Subcutaneous abdominal adipose tissue (tissue), 5 donors: ENCODE data around the gene FBXL4.

Experiments
- H3K27ac ChIP-seq: one replicate; pipeline ENCODE4 v1.7.0; 2013; ENCODE audit warnings: low read depth, mild to moderate bottlenecking, inconsistent platforms, low read length, moderate library complexity
- H3K27me3 ChIP-seq, 5 donors: one replicate each; pipeline ENCODE4 v1.7.0; 2013; ENCODE audit warnings: low read length in 5 of 5, inconsistent platforms in 1 of 5; ENCODE audit not compliant: control insufficient read depth in 5 of 5, insufficient read depth in 4 of 5
- H3K36me3 ChIP-seq, 5 donors: one replicate each; pipeline ENCODE4 v1.7.0; 2013; ENCODE audit warnings: low read length in 5 of 5; ENCODE audit not compliant: control insufficient read depth in 5 of 5, insufficient read depth in 5 of 5
- H3K4me1 ChIP-seq, 5 donors: one replicate each; pipeline ENCODE4 v1.7.0; 2013; ENCODE audit warnings: low read length in 5 of 5, mild to moderate bottlenecking in 3 of 5, moderate library complexity in 1 of 5; ENCODE audit not compliant: control insufficient read depth in 5 of 5, insufficient read depth in 5 of 5
- H3K4me3 ChIP-seq, 5 donors: one replicate each; pipeline ENCODE4 v1.7.0; 2013; ENCODE audit warnings: low read length in 5 of 5, low read depth in 1 of 5
- H3K9ac ChIP-seq, 5 donors: one replicate each; pipeline ENCODE4 v1.7.0; 2013; ENCODE audit warnings: low read length in 5 of 5, mild to moderate bottlenecking in 4 of 5, moderate library complexity in 3 of 5
- H3K9me3 ChIP-seq, 5 donors: one replicate each; pipeline ENCODE4 v1.7.0; 2013; ENCODE audit warnings: low read length in 5 of 5; ENCODE audit not compliant: control insufficient read depth in 5 of 5
- donor health status: healthy.
- donor health status: healthy.
- donor health status: healthy.
- donor health status: healthy.
- donor health status: healthy.

The FBXL4 gene

DNA sequence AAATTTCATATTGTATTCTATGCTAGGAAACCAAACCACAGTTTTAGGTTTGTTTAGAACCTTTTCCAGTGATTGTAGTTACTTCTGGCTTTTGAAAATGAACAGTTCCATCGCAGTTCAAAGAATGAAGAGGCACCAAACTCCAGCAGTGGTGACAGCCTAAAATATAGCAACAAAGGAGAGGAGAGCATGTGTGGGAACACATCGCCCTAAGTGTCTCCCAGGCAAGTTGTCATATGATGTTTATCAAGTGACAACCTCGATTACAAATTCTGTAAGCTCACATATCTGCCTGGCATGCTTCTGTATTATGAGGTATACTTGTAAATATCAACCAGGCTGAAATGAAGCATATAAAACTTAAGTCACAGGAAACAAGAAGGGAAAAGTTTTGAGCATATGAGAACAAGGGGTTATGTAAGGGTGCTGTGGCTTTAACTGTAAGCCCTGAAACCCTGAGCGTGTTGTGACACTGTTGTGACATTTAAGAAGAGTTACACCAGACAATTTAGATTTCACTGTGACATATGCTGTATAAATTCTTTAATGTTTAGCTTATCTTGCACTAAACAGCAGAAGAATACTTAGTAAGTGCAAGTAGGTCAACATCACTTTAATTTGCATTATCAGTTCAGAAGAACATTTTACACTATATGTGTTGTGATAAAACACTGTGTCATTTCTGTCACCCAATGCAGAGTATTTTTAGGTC is 29.1 kb upstream of the FBXL4 start:
- no peak overlapping the region for H3K27ac ChIP-seq

DNA sequence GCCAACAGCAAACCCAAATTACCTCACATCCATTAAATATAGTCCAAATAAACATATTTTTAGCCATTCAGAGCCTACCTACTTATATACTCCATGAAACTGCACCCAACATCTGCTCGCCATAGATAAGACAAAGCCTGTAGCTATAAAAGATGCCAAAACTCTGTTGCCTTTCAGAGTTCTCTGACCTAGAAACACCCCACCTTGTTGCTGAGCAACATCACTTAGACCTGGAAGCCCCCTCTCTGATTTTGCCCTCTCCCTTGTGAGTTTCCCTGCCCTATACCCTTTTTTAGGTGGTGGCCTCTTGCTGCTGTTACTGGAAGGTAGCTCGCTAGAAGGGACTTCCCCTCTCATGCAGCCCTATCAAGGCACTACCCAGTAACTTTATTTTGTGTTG is 27.7 kb upstream of the FBXL4 start:
- Histone ChIP-seq H3K4me1 (peaks cover 0 to 10% (median 6%) of the 10 kb centered on the region in 5 donors), H3K27me3 (no peaks in the 10 kb centered on the region), H3K9ac (no peak overlapping the region), H3K9me3 (no peaks in the 10 kb centered on the region), H3K36me3 (no peaks in the 10 kb centered on the region), H3K4me3 (no peak overlapping the region), H3K27ac (no peak overlapping the region)

More for the DNA sequence above, 29.1 kb upstream of the FBXL4 start:
- no peak overlapping the region for H3K4me3 ChIP-seq
- H3K36me3 ChIP-seq, result no peaks in the 10 kb centered on the region
- no peaks in the 10 kb centered on the region for H3K9me3 ChIP-seq
- H3K27me3 ChIP-seq, result no peaks in the 10 kb centered on the region
- H3K4me1 ChIP-seq, result peaks cover 0 to 10% (median 6%) of the 10 kb centered on the region in 5 donors
- no peak overlapping the region for H3K9ac ChIP-seq

DNA sequence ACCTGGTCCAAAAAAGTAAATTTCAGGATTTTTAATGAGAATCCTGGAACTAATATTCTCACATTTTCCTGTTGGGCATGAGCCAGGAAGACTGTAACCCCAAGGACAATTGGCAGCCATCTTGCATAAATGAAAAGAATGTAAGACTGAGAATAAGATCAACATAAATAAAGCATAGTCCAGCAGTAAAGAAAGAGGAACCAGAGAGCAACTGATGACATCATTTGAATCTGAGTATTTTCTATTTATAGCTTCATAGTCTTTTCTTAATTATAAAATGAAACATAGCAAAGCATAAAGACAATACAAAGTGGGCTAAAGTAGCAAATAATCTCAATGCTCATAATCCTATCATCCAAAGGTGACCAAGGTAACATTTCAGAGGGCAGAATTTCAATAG is 26.6 kb upstream of the FBXL4 start:
- Histone ChIP-seq H3K27me3 (no peaks in the 10 kb centered on the region), H3K27ac (no peak overlapping the region), H3K36me3 (no peaks in the 10 kb centered on the region), H3K9me3 (no peaks in the 10 kb centered on the region), H3K4me3 (no peak overlapping the region), H3K4me1 (peaks cover 0 to 5% (median 3%) of the 10 kb centered on the region in 5 donors), H3K9ac (no peak overlapping the region)

DNA sequence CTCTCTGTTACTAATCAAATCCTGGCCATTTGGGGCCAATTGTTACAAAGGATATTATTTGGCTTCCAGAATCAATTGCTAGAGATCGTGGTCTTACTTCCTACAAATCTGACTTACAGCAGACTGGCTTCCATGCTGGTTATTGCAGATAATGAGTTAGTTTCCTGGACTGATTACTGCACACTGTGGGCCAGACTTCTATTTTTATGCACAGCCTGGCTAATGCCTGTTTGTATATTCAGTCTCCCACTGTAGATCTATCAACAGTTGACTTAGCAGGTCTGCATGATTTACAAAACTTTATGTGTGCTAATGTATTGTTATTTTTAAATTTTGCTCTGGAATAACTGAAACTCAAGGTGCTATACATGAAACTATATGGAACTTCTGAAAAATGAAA is 25.8 kb upstream of the FBXL4 start:
- Histone ChIP-seq H3K9me3 (peaks cover 0 to 2% (median 0%) of the 10 kb centered on the region in 5 donors), H3K9ac (no peak overlapping the region), H3K4me1 (no peaks in the 10 kb centered on the region), H3K27me3 (no peaks in the 10 kb centered on the region), H3K4me3 (no peak overlapping the region), H3K27ac (no peak overlapping the region), H3K36me3 (no peaks in the 10 kb centered on the region)

DNA sequence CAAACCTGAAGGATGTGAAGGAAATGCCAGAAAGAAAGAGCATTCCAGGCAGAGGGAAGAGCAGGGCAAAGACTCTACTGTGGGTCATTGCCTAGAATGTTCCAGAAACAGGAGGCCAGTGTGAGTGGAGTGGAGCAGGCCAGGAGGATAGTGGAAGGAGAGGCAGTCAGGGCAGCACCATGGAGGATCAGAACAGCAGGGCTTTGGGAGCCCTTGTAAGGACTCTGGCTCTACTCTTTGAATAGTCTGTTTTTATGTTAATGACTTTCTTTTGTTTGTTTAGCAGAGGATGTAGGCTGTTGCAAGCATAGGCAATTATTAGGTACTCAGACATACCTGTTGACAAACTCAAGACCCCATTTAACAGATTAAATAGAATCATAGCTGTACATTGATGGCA is 23.6 kb upstream of the FBXL4 start:
- Histone ChIP-seq H3K9me3 (peaks cover 0 to 2% (median 0%) of the 10 kb centered on the region in 5 donors), H3K27ac (no peak overlapping the region), H3K27me3 (no peaks in the 10 kb centered on the region), H3K4me3 (no peak overlapping the region), H3K36me3 (no peaks in the 10 kb centered on the region), H3K4me1 (no peaks in the 10 kb centered on the region), H3K9ac (no peak overlapping the region)

DNA sequence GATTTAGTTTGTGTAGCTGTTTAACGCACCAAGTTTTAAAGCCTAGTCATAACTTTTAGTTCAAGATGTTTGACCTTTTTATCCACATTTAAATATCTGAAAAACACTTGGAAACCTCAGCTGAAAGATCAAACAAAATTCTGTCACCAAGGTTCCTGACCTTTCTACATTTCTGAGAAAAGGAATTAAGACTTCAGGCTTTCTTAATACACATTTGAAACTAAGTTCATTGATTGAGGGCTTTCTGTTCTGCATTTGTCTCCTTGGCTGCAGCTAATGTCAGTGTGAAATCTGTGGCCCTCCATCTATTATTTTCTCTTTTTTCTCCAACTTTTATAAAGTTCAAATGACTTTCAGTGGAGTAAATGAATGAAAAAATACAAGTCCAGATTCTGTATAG is 22.7 kb upstream of the FBXL4 start:
- H3K4me1 ChIP-seq, result no peaks in the 10 kb centered on the region
- H3K4me3 ChIP-seq, result no peak overlapping the region
- no peaks in the 10 kb centered on the region for H3K27me3 ChIP-seq
- H3K36me3 ChIP-seq, result no peaks in the 10 kb centered on the region
- H3K9ac ChIP-seq, result no peak overlapping the region
- H3K27ac ChIP-seq, result no peak overlapping the region
- peaks cover 0 to 2% (median 0%) of the 10 kb centered on the region in 5 donors for H3K9me3 ChIP-seq

DNA sequence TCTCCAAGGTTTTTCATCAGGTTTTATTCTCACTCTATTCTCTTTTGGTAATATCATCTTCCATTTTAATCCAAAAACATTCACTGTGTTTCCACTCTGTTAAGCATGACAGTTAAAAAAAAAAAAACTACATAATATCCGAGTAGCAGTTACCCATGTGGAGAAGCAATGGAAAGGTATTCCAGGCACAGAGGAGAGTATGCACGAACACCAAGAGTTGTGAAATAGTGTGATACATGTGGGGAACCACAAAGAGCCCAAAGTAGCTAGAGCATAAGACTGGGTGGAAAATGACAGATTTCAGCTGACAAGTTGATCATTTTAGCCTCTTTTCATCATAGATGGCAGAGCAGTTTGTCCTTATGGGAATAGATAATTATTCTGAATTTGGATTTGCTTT is 19.9 kb upstream of the FBXL4 start:
- H3K4me3 ChIP-seq, result no peak overlapping the region
- no peak overlapping the region for H3K9ac ChIP-seq
- H3K27ac ChIP-seq, result no peak overlapping the region
- H3K27me3 ChIP-seq, result no peaks in the 10 kb centered on the region
- H3K36me3 ChIP-seq, result no peaks in the 10 kb centered on the region
- H3K4me1 ChIP-seq, result no peaks in the 10 kb centered on the region
- peaks cover 0 to 2% (median 0%) of the 10 kb centered on the region in 5 donors for H3K9me3 ChIP-seq

DNA sequence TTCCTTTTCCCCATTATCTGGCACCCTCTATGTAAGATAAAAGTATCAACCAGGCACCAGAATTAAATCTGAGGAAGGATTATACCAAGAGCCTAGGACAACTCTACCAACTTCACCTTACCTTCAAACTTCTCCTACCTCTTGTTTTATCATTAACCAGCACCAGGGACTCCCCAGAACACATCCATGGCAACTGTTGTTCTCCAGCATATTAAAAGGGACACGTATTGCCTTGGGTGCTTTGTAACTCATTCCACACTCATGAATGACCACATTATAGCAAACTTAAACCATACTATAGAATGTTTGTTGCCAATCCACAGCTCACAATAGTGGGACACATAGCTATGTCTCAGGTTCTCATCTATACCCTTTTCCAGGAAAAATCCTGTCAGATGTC is 11.9 kb upstream of the FBXL4 start:
- no peaks in the 10 kb centered on the region for H3K4me1 ChIP-seq
- H3K4me3 ChIP-seq, result no peak overlapping the region
- H3K9ac ChIP-seq, result no peak overlapping the region
- H3K27me3 ChIP-seq, result no peaks in the 10 kb centered on the region
- H3K27ac ChIP-seq, result no peak overlapping the region
- no peaks in the 10 kb centered on the region for H3K36me3 ChIP-seq
- H3K9me3 ChIP-seq, result no peaks in the 10 kb centered on the region

DNA sequence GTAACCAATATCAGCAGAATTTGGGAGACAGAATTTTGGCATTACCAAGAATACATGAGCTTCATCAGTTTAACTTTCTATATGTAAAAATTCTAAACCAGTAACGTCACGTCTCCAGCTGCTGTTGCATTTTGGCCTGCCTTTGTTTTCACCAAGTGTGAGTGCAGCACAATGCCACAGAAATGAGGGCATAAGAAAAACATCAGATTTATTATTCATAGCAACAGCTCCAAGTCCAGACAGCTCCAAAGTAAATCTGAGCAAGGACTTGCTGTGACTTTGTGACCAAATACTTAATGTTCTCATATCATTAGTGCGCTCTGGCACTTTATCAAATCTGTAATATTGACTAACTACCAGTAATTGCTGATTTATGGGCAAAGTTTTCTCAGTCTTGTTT is 11.0 kb upstream of the FBXL4 start:
- Histone ChIP-seq H3K4me1 (no peaks in the 10 kb centered on the region), H3K27ac (no peak overlapping the region), H3K9ac (no peak overlapping the region), H3K4me3 (no peak overlapping the region), H3K9me3 (no peaks in the 10 kb centered on the region), H3K27me3 (no peaks in the 10 kb centered on the region), H3K36me3 (no peaks in the 10 kb centered on the region)

DNA sequence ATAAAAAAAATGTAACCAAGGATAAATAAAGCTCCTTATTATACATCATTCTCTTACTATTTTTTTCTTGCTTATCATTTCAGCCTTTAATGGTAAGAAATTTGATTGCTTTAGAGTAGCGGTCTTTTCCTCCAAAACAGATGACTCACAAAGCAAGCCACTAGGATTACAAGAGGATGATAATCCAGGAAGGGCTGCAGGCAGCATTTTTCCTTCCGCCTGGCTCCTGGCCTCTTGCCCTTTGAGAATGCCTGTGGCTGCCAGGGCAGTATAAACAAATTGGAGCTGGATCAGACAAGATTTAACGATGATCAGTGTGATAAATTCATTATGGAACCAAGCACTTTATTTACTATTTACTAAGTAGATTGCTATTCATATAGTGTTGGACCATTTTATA is 9.7 kb upstream of the FBXL4 start:
- Histone ChIP-seq H3K36me3 (no peaks in the 10 kb centered on the region), H3K9me3 (no peaks in the 10 kb centered on the region), H3K27ac (no peak overlapping the region), H3K4me1 (no peaks in the 10 kb centered on the region), H3K4me3 (no peak overlapping the region), H3K9ac (no peak overlapping the region), H3K27me3 (no peaks in the 10 kb centered on the region)
